ENCODE results near the gene KLF6. TPM values are rescaled to one million over a fixed set of nuclear protein-coding genes. Genes with fewer than 3 reads are reported as not detected.

KLF6 gene
- total RNA-seq: 98.0 and 144 TPM in 2 replicates

DNA sequence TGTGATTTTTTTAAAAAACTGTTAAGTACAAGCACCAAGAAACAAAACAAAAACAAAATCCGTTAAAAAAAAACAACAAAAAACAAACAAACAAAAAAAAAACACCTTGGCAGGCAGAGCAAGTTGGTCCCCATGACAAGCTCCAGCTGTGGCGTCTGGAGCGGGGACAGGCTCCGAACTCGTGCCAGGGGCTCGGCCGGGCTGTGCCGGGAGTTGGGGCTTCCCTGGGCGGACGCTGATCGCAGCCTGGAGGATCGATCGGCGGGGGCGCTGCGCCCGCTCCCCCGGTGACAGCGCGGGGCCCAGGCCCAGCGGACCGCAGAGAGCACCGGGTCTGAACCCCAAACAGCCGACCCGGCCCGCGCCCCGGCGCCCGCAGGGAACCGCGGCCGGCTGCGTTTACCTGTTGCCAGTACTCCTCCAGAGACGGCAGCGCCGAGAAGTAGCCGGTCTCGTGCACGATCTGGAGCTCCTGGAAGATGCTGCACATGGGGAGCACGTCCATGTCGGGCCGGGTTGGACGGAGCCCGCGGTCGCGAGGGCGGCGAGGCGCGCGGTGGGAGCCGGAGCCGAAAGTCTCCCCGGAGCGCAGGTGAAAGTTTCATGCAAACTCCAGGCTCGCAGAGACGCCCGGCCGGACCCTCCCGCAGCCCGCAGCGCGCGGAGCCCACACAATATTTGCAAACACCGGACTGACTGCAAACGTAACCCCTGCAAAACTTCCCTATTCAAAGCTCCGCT lies at the start of gene KLF6:
Gene KLF6, minus strand, starts transcription at position 700 of the 741 bp plus-strand sequence. Its CDS starts 195 bp downstream, at position 505.

